NCI-H2171 (cell line): ENCODE results near the gene DMBT1.

Source experiments
- DNase-seq: peaks from one replicate; lab custom pipeline; 2025; lab: John Stamatoyannopoulos, UW

Gene DMBT1

DNA sequence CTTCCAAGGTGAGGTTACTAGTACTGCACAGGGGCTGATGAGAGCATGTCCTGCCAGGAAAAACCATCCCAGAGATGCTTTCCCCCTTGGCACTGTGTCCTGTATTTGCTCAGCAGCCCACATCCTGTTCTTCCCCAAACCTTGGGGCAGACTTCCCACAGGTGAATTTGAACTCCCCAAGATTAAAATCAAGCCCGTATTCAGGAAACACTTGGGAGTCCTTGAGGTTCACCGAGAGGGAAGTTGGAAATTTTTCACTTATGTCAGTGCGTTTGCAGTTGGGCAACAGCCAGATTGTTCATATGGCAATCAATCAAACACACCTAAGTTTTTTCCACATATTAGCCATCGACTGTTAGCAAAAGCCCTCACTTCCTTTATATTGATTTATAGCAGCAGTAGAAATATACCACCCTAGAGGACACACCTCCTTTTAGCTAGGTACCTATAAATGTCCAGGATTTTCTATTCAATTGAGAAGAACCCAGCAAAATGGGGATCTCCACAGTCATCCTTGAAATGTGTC lies at the start of gene DMBT1:
DMBT1 (plus strand) TSS at position 476 of the 526 bp plus-strand sequence; CDS start at position 493, 17 bp downstream.
- no peak for DNase-seq

DNA sequence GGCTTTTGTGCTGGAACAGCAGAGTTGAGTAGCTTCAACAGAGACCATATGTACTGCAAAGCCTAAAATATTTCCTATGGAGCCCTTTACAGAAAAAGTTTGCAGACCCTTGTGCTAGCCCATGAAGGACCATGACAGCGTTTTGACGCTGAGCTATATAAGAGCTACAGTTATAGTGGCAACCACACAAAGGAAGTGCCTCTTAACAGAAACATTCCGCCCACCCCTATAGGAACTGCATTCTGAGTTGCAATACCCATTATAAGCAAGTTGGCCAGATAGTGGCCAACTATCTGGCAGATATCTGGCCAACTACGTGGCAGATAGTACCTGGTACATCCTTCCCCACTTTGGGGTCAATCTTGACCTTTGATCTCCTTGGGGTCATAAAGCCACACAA lies 47.5 kb upstream of the DMBT1 start:
- DNase-seq = no peak

DNA sequence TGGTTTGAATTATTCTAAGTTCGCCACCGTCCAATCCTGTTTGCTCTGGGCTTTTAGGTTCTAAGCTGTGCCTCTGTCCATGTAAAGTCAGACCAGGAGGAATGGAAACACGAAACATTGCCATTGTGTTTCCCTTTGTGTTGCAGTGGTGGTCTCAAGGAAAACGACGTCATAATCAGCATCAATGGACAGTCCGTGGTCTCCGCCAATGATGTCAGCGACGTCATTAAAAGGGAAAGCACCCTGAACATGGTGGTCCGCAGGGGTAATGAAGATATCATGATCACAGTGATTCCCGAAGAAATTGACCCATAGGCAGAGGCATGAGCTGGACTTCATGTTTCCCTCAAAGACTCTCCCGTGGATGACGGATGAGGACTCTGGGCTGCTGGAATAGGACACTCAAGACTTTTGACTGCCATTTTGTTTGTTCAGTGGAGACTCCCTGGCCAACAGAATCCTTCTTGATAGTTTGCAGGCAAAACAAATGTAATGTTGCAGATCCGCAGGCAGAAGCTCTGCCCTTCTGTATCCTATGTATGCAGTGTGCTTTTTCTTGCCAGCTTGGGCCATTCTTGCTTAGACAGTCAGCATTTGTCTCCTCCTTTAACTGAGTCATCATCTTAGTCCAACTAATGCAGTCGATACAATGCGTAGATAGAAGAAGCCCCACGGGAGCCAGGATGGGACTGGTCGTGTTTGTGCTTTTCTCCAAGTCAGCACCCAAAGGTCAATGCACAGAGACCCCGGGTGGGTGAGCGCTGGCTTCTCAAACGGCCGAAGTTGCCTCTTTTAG lies 46.3 kb upstream of the DMBT1 start:
- DNase-seq = no peak

DNA sequence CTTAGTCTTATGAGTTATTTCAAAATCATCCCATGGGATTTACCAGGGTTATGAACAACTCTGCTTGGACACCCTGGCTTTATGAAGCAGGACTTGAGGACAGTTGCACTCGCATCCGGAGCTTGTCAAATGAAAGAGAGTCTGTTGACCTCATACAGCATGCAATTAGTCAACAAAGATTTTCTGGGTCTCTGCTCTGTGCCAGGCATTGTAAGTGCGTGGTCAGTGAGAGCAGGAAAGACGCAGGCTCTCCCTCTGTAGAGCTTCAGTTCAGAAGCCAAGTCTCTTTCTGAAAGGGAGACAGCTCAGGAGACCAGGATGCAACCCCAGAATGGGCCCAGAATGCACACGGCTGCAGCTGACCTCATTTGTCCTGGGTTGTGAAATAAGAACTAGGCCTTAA lies 45.5 kb upstream of the DMBT1 start:
- no peak for DNase-seq

DNA sequence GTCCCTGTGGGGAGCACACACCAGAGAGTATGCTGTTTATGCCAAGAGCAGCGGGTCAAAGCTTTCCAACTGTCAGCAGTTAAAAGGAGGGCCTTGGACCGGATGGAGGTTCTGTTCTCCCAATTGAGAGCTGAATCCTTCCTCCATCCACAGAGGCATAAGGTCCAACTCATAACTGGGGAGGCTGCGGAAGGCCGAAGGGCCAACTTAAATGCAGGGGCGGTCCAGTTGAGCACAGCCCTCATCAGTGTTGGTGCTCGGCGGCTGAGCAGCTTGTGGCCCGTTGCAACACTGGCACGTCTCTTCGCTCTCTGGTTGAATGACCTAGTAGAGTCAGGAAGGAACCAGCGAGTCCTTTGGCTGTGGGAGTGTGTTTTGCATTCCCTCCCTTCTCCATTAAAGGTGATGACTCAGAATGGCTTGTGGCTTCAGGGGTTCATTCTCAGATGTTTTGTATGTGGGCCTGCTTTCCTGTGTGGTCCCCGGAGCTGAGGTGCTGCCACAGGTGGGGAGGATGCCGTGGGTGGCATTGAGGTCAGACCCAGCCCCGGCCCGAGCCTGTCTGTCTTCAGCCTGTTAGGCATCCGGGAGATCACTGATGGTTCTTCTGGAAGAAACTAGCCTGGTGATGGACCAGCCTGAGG lies 44.8 kb upstream of the DMBT1 start:
- no peak for DNase-seq

DNA sequence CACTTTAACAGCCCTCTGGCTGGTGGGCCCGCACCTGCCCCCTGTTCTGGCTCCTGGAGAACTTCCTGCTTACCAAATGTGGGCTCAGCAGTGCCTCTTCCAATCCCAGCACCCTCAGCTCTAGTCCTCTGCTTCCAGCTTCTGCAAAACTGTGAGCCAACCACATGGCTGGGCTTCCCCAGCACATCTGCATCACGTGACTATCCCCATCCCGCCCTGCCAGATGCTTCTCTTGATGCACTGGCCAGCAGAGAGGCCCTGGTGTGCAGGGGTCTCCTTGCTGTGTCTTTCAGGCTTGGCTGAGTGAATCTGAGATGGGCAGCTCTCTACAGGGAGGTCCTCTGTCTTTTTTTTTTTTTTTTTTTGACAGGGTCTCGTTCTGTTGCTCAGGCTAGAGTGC lies 43.8 kb upstream of the DMBT1 start:
- no peak for DNase-seq

DNA sequence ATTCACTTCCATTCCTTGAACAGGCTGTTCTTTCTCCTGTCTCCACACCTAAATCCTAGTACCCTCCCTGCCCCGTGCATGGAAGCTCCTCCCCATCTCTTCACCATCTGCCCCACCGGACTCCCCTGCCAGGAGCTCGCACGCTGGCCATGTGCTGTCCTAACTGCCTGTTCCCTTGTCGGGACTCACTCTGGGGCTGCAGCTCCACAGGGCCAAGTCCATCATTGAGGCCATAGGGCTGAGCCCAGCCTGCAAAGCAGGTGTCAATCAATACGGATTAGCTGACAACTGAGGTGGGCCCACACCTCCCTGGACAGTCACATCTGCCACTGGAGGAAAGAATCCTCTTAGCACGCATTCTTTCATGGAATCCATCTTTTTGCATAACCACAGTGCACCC lies 41.4 kb upstream of the DMBT1 start:
- DNase-seq = no peak

DNA sequence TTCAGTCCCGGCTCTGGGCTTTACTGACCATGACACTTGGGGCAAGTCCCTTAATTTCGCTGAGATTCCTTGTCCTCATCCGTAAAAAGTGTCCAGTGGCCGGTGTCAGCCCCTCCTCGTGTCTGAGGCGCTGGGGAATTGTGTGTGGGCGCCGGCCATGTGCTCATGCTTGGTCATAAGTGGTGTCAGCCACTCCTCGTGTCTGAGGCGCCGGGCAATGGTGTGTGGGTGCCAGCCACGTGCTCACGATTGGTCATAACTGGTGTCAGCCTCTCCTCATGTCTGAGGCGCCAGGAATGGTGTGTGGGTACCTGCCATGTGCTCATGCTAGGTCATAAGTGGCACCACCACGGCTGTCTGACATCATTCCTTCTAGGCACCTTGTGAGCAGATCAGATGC lies 40.7 kb upstream of the DMBT1 start:
- no peak for DNase-seq

DNA sequence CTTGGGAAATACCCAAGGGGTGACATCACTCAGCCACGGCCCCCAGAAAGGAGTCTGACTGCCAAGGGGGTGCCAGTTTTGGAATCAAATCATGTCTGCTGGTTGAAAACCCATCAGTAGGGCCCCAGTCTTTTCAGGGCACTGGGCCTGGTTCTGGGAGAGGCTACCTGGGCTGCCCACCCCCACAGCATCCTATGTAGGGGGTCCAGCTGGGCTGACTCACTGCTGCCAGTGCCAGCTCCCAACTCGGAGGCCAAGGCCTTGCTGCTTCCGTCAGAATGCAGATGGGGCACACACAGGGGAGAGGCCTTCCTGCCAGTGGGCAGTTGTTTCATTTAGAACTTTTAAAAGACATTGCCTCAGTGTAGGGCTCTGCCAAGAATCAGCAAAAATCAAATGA lies 39.5 kb upstream of the DMBT1 start:
- no peak for DNase-seq

DNA sequence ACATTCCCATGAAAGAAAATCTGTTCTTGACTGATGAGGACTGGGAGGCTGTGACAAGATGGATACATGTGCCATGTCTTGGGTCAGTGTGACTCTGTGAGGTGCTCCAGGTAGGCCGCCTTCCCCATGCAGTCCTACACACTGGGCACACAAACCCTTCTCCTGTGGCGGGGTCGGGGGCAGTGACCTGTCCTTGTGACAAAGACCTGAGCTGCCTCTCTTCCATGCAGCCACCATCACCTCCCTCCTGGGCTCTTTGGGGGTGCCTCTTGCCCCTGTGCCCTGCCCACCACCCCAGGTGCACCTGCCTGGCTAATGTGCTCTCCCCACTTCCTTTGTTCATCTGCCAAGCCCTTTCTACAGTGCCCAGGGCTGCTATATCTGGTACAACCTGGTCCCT lies 35.7 kb upstream of the DMBT1 start:
- no peak for DNase-seq

DNA sequence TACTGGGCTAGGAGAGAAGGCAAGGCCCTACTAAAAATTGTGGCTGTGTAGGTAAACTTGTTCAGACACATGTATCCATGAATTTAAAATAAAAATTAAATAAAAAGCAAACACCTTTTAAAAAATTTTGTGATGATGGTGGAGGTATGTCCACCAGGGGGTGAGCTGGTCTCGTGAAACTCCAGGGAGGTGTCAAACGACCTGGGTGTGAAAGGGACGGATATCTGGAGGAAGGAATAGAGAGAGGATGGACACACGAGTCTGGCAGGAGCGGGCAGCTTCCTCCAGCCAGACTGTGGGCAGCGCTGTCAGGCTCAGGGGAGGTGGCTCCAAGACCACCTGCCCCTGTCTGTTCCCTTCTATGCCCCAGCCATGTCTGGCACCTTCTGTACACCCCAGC lies 34.8 kb upstream of the DMBT1 start:
- DNase-seq = no peak

DNA sequence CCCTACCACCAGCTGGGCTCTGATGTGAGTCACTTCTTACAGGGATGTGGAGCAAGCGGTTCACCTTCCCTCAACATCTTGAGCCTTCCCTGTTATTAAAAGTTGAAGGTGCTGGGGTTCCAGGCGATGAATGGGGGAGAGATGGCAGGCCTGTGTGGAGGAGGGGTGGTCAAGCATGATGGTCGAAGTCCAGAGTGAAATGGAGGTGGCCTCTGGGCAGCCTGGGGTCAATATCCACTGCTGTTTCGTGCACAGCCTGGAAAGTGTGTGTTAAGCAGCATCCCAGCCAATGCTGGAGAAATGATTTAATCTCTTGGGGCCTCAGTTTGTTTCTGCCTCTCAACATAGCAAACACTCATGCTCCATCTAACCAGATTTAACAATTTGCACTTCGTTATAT lies 33.7 kb upstream of the DMBT1 start:
- DNase-seq = no peak

DNA sequence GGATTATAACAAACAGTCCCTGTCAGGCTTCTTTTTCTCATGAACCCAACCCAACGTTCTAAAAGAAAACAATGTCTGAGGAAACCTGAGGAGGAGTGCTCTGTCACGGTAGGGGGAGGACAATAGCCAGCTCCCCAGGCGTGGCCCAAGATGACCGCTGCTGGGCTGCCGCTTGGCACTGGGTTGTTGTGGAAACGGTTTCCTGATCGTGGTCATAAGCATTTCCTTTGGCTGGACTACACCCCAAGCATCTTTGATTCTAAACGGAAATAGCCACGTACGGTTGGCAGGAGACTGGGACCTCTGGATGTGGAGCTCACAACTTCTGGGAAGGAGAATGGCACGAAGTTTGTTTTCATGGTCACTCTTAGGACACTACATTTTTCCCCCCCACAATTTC lies 30.4 kb upstream of the DMBT1 start:
- no peak for DNase-seq

DNA sequence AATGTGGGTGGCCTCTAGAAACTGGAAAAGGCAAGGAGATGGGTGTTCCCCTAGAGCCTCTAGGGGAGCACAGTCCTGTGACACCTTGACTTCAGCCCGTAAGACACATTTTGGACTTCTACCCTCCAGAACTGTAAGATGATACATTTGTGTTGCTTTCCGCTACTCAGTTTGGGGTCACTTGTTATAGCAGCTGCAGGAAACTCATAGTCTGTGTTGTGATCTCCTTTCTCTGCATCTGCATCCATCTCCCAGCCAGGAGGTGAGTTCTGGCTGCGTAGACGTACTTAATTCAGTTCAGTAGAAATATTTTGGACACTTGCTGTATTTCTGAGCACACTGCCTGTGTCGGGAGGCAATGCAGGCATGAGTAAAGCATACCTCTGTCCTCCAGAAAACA lies 29.3 kb upstream of the DMBT1 start:
- DNase-seq = no peak

DNA sequence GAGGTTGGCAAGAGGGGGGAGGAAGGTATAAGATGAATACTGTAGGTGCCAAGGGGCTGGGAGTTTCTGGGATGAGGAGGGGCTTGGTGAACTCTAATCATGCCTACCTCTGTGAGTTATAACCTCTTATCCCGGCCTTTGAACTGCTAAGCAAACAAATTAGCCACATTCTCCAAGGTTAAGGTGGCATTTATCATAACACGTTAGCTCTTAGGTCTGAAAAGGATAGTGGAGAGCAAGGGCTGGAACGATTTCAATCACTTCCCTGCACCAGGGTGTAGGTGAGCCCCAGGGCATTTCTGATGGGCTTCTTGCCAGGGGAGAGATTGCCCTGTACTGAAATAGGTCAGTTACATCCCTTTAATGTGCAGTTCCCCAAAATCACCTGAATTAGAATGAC lies 28.6 kb upstream of the DMBT1 start:
- DNase-seq = no peak

DNA sequence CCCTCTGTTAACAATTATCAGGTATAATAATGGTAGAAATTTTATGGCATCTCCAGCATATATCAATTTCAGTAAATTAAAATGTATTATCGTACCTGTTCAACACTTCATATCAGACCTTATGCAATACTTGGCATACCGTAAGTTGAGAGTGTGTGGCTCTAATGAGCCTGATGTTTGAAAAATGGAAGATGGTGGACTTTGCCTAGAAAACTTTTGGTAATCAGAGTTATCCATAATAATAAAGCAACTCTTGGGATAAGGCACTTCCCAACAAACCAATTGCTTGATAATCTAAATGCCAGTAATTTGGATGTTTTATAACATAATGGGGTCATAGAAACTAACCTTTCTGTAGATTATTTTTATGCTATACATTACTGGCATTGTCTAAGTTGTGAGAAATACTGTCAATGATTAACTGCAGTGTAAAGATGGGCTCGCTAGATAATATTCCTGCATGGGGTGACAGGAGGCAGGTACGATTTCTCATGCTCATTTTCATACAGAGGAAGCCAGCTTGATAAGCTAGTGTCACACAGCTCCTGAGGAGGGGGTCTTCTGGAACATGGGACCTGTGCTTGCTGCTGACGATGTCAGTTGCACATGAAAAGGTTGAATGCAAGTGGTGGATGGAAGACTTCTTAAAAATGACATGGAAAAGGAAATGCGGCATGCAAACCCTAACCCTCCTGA lies 27.8 kb upstream of the DMBT1 start:
- no peak for DNase-seq

DNA sequence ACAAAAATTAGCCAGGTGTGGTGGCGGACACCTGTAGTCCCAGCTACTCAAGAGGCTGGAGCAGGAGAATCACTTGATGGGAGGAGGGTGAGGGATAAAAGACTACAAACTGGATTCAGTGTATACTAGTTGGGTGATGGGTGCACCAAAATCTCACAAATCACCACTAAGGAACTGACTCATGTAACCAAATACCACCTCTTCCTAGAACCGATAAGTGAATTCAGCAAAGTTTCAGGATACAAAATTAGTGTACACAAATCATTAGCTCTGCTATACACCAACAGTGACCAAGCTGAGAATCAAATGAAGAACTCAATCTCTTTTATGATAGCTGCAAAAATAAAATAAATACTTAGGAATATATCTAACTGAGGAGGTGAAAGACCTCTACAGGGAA lies 23.0 kb upstream of the DMBT1 start:
- DNase-seq = no peak

DNA sequence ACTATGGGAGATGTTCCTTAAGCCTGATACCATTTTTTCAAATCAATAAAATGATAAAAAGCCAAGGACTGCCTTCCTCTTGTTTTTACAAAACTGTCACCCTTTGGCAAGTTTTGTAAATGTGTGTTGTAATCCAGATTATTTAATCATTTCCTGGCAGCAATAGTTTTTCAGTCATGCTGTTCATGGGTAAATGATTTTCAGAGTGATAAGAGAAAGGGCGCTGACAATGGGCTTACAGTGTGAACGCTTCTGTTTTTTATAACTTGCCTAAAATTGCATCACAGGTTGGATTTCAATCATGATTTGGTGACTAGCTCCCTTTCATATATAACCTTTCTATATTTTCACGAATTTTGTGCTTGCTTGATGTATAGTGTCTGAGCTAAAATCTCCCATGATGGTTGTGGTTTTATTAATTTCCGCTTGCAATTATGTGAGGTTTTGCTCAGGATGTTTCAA lies 19.0 kb upstream of the DMBT1 start:
- DNase-seq = no peak

DNA sequence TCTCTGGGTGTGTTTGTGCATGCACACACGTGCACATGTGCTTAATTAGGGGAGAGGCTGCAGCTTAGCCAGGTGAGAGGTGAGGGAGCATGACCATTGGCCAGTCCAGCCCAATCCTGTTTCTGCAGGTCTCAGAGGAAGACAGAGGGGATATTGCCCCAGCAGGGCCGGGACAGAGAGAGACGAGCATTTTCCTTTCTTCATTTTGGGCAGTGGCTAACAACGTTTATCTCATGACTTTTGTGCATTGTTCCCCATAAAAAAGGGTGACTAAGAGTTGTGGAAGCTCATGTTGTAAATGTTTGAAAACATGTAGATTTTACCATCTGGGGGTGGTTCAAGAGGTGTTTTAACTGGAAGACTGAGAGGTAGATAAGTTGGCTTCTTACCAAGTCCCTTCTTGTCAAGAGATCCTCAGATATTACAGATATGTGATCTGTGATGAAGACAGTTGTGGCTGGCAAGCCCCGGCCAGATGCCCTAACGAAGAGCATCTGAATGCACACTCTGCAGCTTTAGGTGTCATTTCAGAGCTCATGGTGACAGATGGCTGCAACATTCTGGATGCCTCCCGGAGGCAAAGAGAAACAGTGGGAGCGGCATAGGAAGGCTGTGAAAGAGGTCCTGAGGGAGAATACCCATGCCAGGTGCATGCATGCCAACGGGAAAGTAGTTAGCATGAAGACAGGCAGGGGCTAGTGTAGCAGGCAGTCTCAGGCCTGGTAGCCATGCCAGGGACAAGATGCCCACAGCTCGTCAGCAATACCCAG lies 16.7 kb upstream of the DMBT1 start:
- DNase-seq = peak; percentile 88

DNA sequence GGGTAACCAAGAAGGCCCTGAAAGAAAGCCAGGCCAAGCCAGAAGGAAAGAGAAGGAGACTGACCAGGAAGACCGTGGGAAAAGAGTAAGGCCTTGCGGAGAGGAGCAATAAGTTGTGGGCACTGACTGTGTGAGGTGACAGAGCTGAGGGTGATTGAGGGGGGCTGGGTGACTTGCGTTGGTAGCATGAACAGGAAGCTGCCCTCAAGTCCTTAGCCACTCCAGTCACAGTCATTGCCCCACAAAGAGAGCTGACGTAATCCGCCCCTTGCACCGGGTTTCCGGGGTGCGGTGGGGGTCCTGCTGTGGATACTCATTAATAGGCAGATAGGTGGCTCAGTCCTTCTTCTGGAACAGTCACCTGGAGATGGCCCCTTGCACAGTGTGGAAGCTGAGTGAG lies 16.1 kb upstream of the DMBT1 start:
- DNase-seq = no peak

DNA sequence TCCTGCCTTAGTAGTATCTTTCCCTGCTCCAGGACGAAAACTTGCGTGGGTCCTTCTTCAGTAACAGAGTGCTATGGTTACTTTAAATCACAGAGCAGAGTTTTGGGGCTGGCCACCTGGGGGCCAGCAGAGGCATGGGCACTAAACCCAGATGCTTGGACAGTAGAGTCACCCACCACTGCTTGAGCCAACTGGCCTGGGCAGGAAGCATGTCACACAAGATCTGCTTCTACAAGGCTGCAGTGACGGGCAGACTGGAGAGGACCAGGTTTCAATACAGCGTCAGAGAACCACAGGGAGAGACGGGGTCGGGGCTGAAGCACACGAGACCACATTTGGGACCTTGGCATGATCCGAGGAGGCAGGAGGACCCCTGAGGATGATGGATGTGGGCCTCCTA lies 14.3 kb upstream of the DMBT1 start:
- no peak for DNase-seq

DNA sequence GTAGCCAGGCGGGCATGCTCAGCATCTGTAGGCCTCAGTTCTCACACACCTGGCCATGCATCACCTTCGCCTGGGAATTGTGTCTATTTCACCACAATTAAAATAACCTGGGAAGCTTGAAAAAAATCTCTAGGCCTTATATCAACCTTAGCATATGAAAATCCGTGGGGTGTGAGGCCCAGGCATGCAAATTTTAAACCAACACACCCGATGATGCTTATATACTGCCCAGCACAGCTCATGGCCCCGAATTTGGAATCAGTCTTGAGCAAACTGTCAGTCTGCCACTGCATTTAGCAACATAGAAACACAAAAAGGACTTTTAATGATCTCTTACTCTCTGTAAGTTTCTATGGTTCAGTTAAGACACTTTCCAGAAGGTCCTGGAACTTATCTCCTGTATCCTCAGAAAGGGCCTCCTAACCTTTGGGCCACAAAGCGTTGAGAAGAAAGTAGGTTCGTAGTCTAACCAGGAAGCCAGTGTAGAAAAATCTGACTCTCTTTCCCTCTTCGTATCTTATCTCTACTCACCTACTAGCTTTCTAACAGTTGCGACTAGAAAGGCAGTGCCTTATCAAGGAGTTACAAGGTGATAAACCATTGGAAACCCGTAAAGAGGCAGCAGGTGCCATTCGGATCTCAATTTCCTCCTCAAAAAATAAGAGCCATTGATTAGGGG lies 12.0 kb upstream of the DMBT1 start:
- no peak for DNase-seq
